ENCODE measurements around the gene SUFU. TPM values are rescaled to one million over a fixed set of nuclear protein-coding genes. Genes with fewer than 3 reads are reported as not detected.

SUFU gene
- total RNA-seq, 1 donor from 2014 or later: 19.9 TPM

GRCh38 chr10:102460836-102461186 is 43.0 kb upstream of the SUFU start:
- TF ChIP-seq CTCF (IDR thresholded peaks at IDR 0.05; ENCODE audit: partially characterized antibody, unreplicated experiment): no peak
- H3K9me3 Mint-ChIP-seq (ENCODE audit: unreplicated experiment): peaks cover 14% of the 10 kb centered on the region
- no peak for DNase-seq
- peaks cover 4% of the 10 kb centered on the region for H3K27me3 Mint-ChIP-seq (ENCODE audit: unreplicated experiment)
- H3K4me3 Mint-ChIP-seq (ENCODE audit: unreplicated experiment): peak overlapping the region; percentile 97
- no peaks in the 10 kb centered on the region for H3K36me3 Mint-ChIP-seq (ENCODE audit: unreplicated experiment)
- peak overlapping the region; percentile 93 for H3K27ac Mint-ChIP-seq (ENCODE audit: unreplicated experiment)
- H3K4me1 Mint-ChIP-seq (ENCODE audit: low read depth, unreplicated experiment): peaks cover 23% of the 10 kb centered on the region

DNA sequence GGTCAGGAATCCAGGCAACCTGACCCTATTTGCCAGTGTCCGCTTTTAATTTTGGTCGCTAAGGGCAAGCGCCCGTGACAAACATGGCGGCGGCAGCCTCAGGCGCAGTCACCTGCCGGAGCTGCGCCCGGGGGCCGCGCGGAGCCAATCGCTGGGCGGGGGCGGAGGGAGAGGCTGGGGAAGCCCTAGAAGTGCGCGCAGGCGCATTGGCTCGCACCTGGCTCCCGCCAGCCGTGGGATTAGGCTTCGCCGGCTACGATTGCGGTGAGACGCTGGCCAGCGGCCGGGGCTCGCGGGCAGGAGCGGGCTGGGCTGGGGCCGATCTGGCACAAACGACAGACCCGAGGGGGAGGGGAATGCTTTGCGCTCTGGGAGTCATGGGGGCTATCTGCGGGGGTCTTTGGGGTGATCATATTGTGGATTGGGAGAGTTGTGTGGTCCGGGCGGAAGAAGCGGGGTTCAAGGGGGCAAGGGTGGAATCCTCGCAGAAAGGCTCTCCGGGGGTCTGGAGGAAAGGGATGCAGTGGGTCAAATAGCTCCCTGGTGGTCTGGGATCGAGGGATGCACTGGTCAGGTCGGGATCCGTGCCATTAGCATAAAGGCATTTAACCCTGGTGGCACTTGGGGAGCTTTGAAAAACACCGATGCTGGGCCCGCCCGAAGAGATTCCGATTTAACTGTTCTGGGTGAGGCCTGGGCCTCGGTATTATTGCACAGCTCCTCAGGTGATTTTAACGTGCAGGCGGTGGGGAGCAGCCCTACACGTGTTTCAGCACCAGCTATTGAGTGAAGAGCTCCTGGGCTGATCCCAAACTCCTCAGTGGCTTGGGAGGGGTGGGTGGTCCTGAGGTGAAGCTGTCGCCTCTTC is 42.4 kb upstream of the SUFU start:
- H3K27ac Mint-ChIP-seq (ENCODE audit: unreplicated experiment): peak overlapping the region; percentile 93
- H3K4me1 Mint-ChIP-seq (ENCODE audit: low read depth, unreplicated experiment): peaks cover 22% of the 10 kb centered on the region
- H3K4me3 Mint-ChIP-seq (ENCODE audit: unreplicated experiment): peak overlapping the region; percentile 97
- peak; percentile 97 for DNase-seq
- H3K36me3 Mint-ChIP-seq (ENCODE audit: unreplicated experiment): no peaks in the 10 kb centered on the region
- no peak for TF ChIP-seq CTCF (IDR thresholded peaks at IDR 0.05; ENCODE audit: partially characterized antibody, unreplicated experiment)
- H3K9me3 Mint-ChIP-seq (ENCODE audit: unreplicated experiment): peaks cover 14% of the 10 kb centered on the region
- H3K27me3 Mint-ChIP-seq (ENCODE audit: unreplicated experiment): peaks cover 4% of the 10 kb centered on the region

DNA sequence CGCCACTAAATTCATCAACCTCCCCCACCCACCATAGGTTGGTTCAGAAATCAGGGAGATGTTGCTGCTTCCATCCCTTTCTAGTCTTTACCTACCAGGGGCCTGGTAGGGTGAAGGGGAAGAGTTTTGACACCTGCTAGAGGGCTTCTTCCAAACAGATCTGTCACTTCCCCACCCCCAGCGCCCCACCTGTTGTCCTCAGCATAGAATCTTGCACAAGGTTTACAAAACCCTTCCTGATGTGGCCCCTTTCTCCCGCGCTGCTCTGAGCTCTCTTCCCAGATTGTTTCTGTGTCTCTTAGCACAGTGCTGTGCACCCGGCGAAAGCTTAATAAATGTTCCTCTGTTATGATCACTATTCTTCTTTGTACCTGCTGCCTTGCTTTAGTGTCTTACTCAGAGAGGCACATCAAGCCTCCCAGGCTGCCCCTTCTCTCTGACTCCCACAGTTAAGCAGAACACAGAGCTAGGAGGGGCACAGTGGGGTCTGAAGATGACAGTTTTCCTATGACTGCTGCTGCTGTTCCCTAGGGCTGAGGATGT is 41.2 kb upstream of the SUFU start:
- Mint-ChIP-seq H3K27me3 (ENCODE audit: unreplicated experiment) (peaks cover 4% of the 10 kb centered on the region), H3K9me3 (ENCODE audit: unreplicated experiment) (peaks cover 14% of the 10 kb centered on the region), H3K36me3 (ENCODE audit: unreplicated experiment) (no peaks in the 10 kb centered on the region), H3K27ac (ENCODE audit: unreplicated experiment) (no peak overlapping the region), H3K4me3 (ENCODE audit: unreplicated experiment) (peak overlapping the region; percentile 97), H3K4me1 (ENCODE audit: low read depth, unreplicated experiment) (peaks cover 22% of the 10 kb centered on the region)
- no peak for TF ChIP-seq CTCF (IDR thresholded peaks at IDR 0.05; ENCODE audit: partially characterized antibody, unreplicated experiment)
- no peak for DNase-seq

- Mint-ChIP-seq H3K27me3 (ENCODE audit: unreplicated experiment) (peaks cover 4% of the 10 kb centered on the region), H3K36me3 (ENCODE audit: unreplicated experiment) (no peaks in the 10 kb centered on the region), H3K27ac (ENCODE audit: unreplicated experiment) (no peak overlapping the region), H3K4me3 (ENCODE audit: unreplicated experiment) (no peak overlapping the region), H3K4me1 (ENCODE audit: low read depth, unreplicated experiment) (peaks cover 24% of the 10 kb centered on the region), H3K9me3 (ENCODE audit: unreplicated experiment) (peaks cover 15% of the 10 kb centered on the region)
- TF ChIP-seq CTCF (IDR thresholded peaks at IDR 0.05; ENCODE audit: partially characterized antibody, unreplicated experiment): no peak
- no peak for DNase-seq
Observed at GRCh38 chr10:102463983-102464382, 39.8 kb upstream of the SUFU start.

DNA sequence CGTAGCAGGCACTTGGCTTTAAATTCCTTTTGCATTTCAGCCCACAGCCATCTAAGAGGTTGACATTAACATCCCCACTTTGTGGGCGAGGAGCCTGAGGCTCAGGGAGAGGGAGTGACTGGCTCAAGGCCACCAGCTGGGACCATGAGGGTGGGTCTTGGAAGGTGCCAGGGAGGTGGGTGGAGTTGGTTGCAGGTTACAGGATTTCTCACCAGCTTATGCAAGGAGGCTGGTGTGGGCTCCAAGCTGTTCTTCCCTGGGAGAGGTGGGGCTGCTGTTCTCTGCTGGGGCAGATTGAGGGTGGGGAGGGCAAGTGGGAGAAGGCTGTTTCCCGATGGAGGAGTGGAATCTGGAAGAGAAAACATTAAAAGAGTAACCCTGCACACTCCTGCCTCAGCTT is 38.3 kb upstream of the SUFU start:
- H3K27me3 Mint-ChIP-seq (ENCODE audit: unreplicated experiment): peaks cover 4% of the 10 kb centered on the region
- no peak for TF ChIP-seq CTCF (IDR thresholded peaks at IDR 0.05; ENCODE audit: partially characterized antibody, unreplicated experiment)
- no peaks in the 10 kb centered on the region for H3K36me3 Mint-ChIP-seq (ENCODE audit: unreplicated experiment)
- peaks cover 16% of the 10 kb centered on the region for H3K9me3 Mint-ChIP-seq (ENCODE audit: unreplicated experiment)
- H3K4me3 Mint-ChIP-seq (ENCODE audit: unreplicated experiment): no peak overlapping the region
- H3K4me1 Mint-ChIP-seq (ENCODE audit: low read depth, unreplicated experiment): peaks cover 24% of the 10 kb centered on the region
- H3K27ac Mint-ChIP-seq (ENCODE audit: unreplicated experiment): no peak overlapping the region
- DNase-seq: no peak
